Mucosa of stomach (tissue), 1 donor: ENCODE results near the gene EDARADD.

Experiments used
- H3K27me3 ChIP-seq: one replicate; pipeline ENCODE4 v1.7.0; 2013; ENCODE audit warnings: mild to moderate bottlenecking, low read length; ENCODE audit not compliant: control insufficient read depth, insufficient read depth
- H3K36me3 ChIP-seq: one replicate; pipeline ENCODE4 v1.7.0; 2013; ENCODE audit warnings: low read length; ENCODE audit not compliant: control insufficient read depth, insufficient read depth
- H3K4me1 ChIP-seq: one replicate; pipeline ENCODE4 v1.7.0; 2013; ENCODE audit warnings: mild to moderate bottlenecking, low read length; ENCODE audit not compliant: control insufficient read depth, insufficient read depth
- H3K4me3 ChIP-seq: one replicate; pipeline ENCODE4 v1.7.0; 2013; ENCODE audit warnings: low read length
- H3K9ac ChIP-seq: one replicate; pipeline ENCODE4 v1.7.0; 2013; ENCODE audit warnings: mild to moderate bottlenecking, low read length, moderate library complexity
- H3K9me3 ChIP-seq: one replicate; pipeline ENCODE4 v1.7.0; 2013; ENCODE audit warnings: mild to moderate bottlenecking, low read length, moderate library complexity; ENCODE audit not compliant: control insufficient read depth
- donor health status: Pancreatic carcinoma.

EDARADD gene

GRCh38 chr1:236421022-236421421, 26.9 kb downstream of the EDARADD start:
- no peak overlapping the region for H3K4me3 ChIP-seq
- H3K4me1 ChIP-seq = peaks cover 4% of the 10 kb centered on the region
- H3K36me3 ChIP-seq = no peaks in the 10 kb centered on the region
- H3K9me3 ChIP-seq = no peaks in the 10 kb centered on the region
- no peaks in the 10 kb centered on the region for H3K27me3 ChIP-seq
- no peak overlapping the region for H3K9ac ChIP-seq

- Histone ChIP-seq H3K9me3 (no peaks in the 10 kb centered on the region), H3K27me3 (no peaks in the 10 kb centered on the region), H3K36me3 (no peaks in the 10 kb centered on the region), H3K4me3 (no peak overlapping the region), H3K4me1 (no peaks in the 10 kb centered on the region), H3K9ac (no peak overlapping the region)
Observed at GRCh38 chr1:236421850-236422516, 27.9 kb downstream of the EDARADD start.

GRCh38 chr1:236422517-236422876, 28.4 kb downstream of the EDARADD start:
- Histone ChIP-seq H3K9ac (no peak overlapping the region), H3K36me3 (no peaks in the 10 kb centered on the region), H3K4me1 (no peaks in the 10 kb centered on the region), H3K27me3 (no peaks in the 10 kb centered on the region), H3K4me3 (no peak overlapping the region), H3K9me3 (no peaks in the 10 kb centered on the region)

- Histone ChIP-seq H3K4me1 (no peaks in the 10 kb centered on the region), H3K4me3 (no peak overlapping the region), H3K36me3 (no peaks in the 10 kb centered on the region), H3K9ac (no peak overlapping the region), H3K27me3 (no peaks in the 10 kb centered on the region), H3K9me3 (no peaks in the 10 kb centered on the region)
Observed at GRCh38 chr1:236425031-236425663, 31.1 kb downstream of the EDARADD start.

- H3K27me3 ChIP-seq = no peaks in the 10 kb centered on the region
- no peak overlapping the region for H3K4me3 ChIP-seq
- H3K4me1 ChIP-seq = no peaks in the 10 kb centered on the region
- H3K9me3 ChIP-seq = no peaks in the 10 kb centered on the region
- H3K9ac ChIP-seq = no peak overlapping the region
- H3K36me3 ChIP-seq = no peaks in the 10 kb centered on the region
Observed at GRCh38 chr1:236426215-236426614, 32.1 kb downstream of the EDARADD start.

GRCh38 chr1:236429715-236430274, 35.7 kb downstream of the EDARADD start:
- Histone ChIP-seq H3K4me1 (no peaks in the 10 kb centered on the region), H3K27me3 (no peaks in the 10 kb centered on the region), H3K4me3 (no peak overlapping the region), H3K9ac (no peak overlapping the region), H3K9me3 (no peaks in the 10 kb centered on the region), H3K36me3 (no peaks in the 10 kb centered on the region)

GRCh38 chr1:236433819-236434315, 39.8 kb downstream of the EDARADD start:
- no peak overlapping the region for H3K4me3 ChIP-seq
- no peaks in the 10 kb centered on the region for H3K4me1 ChIP-seq
- H3K27me3 ChIP-seq = no peaks in the 10 kb centered on the region
- H3K9me3 ChIP-seq = no peaks in the 10 kb centered on the region
- H3K9ac ChIP-seq = no peak overlapping the region
- H3K36me3 ChIP-seq = no peaks in the 10 kb centered on the region

- H3K4me3 ChIP-seq = no peak overlapping the region
- H3K4me1 ChIP-seq = no peaks in the 10 kb centered on the region
- no peaks in the 10 kb centered on the region for H3K36me3 ChIP-seq
- H3K9me3 ChIP-seq = no peaks in the 10 kb centered on the region
- no peaks in the 10 kb centered on the region for H3K27me3 ChIP-seq
- H3K9ac ChIP-seq = no peak overlapping the region
Observed at GRCh38 chr1:236438614-236439013, 44.5 kb downstream of the EDARADD start.

GRCh38 chr1:236440373-236440772, 46.3 kb downstream of the EDARADD start:
- no peak overlapping the region for H3K9ac ChIP-seq
- H3K36me3 ChIP-seq = no peaks in the 10 kb centered on the region
- H3K4me1 ChIP-seq = no peaks in the 10 kb centered on the region
- no peak overlapping the region for H3K4me3 ChIP-seq
- H3K27me3 ChIP-seq = no peaks in the 10 kb centered on the region
- H3K9me3 ChIP-seq = no peaks in the 10 kb centered on the region

GRCh38 chr1:236450779-236451178, 56.7 kb downstream of the EDARADD start:
- no peaks in the 10 kb centered on the region for H3K9me3 ChIP-seq
- no peak overlapping the region for H3K4me3 ChIP-seq
- peaks cover 18% of the 10 kb centered on the region for H3K4me1 ChIP-seq
- no peaks in the 10 kb centered on the region for H3K36me3 ChIP-seq
- no peak overlapping the region for H3K9ac ChIP-seq
- H3K27me3 ChIP-seq = no peaks in the 10 kb centered on the region

GRCh38 chr1:236451796-236452373, 57.8 kb downstream of the EDARADD start:
- no peaks in the 10 kb centered on the region for H3K9me3 ChIP-seq
- no peak overlapping the region for H3K9ac ChIP-seq
- H3K27me3 ChIP-seq = no peaks in the 10 kb centered on the region
- no peaks in the 10 kb centered on the region for H3K36me3 ChIP-seq
- H3K4me3 ChIP-seq = no peak overlapping the region
- H3K4me1 ChIP-seq = peaks cover 18% of the 10 kb centered on the region

- H3K27me3 ChIP-seq = no peaks in the 10 kb centered on the region
- no peak overlapping the region for H3K9ac ChIP-seq
- peaks cover 7% of the 10 kb centered on the region for H3K4me1 ChIP-seq
- no peak overlapping the region for H3K4me3 ChIP-seq
- H3K36me3 ChIP-seq = no peaks in the 10 kb centered on the region
- no peaks in the 10 kb centered on the region for H3K9me3 ChIP-seq
Observed at GRCh38 chr1:236455243-236455642, 61.2 kb downstream of the EDARADD start.
